Measurements from ENCODE around the gene TYRO3.
"Not testable (repeated sequence)": the region's sequence is repeated elsewhere in the genome, so short reads cannot be mapped to it uniquely, and the experiment has no call there.

TYRO3 gene

GRCh38 chr15:41577863-41578735, 19.1 kb downstream of the TYRO3 start:
- DNase-seq: no peak

DNA sequence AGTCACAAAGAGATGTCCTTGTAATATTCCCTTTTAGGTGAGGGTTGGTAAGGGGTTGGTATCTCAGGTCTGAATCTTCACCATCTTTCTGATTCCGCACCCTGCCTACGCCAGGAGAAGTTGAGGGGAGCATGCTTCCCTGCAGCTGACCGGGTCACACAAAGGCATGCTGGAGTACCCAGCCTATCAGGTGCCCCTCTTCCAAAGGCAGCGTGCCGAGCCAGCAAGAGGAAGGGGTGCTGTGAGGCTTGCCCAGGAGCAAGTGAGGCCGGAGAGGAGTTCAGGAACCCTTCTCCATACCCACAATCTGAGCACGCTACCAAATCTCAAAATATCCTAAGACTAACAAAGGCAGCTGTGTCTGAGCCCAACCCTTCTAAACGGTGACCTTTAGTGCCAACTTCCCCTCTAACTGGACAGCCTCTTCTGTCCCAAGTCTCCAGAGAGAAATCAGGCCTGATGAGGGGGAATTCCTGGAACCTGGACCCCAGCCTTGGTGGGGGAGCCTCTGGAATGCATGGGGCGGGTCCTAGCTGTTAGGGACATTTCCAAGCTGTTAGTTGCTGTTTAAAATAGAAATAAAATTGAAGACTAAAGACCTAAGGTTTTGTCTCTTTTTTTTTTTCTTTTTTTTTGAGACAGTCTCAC, 19.8 kb downstream of the TYRO3 start:
- DNase-seq: no peak

DNA sequence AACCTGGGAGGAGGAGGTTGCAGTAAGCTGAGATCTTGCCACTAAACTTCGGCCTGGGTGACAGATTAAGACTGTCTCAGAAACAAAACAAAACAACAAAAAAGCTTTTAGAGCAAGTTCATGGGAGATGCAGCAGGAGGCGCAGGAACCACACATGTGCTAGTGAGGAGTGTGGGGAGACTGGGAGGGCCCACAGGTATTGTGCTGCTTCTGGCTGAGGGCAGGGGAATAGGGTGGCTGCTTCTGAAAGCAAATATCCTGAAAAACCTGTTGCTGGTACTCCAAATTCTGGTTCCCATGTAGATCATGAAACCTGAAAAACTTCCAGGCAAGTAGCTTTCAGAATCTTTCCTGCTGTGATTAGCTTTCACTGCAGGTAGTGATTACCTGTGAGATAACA, 22.1 kb downstream of the TYRO3 start:
- no peak for DNase-seq

GRCh38 chr15:41583795-41584194, 24.8 kb downstream of the TYRO3 start:
- no peak for DNase-seq

DNA sequence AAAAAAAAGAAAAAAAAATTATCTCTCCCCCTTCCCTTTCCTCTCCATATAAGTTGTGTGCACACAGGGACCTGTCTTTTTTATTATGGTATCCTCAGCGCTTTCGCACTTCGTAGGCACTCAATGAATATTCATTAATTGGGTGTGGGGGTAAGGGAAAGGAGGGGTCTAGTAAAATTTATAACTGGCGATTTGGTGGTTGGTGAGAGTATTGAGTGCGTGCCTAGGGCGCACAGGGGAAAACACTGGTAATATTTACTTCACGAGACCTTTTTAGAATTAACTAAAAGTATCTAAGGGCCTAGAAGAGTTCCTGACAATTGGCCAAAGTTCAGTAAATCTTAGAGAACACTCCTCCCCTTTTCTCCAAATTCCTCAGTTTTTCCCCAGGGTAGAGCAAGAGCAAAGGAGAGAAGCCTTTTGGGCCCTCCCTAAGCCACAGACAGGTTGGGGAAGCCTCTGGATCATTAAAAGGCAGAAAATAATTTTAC, 25.7 kb downstream of the TYRO3 start:
- DNase-seq: no peak

DNA sequence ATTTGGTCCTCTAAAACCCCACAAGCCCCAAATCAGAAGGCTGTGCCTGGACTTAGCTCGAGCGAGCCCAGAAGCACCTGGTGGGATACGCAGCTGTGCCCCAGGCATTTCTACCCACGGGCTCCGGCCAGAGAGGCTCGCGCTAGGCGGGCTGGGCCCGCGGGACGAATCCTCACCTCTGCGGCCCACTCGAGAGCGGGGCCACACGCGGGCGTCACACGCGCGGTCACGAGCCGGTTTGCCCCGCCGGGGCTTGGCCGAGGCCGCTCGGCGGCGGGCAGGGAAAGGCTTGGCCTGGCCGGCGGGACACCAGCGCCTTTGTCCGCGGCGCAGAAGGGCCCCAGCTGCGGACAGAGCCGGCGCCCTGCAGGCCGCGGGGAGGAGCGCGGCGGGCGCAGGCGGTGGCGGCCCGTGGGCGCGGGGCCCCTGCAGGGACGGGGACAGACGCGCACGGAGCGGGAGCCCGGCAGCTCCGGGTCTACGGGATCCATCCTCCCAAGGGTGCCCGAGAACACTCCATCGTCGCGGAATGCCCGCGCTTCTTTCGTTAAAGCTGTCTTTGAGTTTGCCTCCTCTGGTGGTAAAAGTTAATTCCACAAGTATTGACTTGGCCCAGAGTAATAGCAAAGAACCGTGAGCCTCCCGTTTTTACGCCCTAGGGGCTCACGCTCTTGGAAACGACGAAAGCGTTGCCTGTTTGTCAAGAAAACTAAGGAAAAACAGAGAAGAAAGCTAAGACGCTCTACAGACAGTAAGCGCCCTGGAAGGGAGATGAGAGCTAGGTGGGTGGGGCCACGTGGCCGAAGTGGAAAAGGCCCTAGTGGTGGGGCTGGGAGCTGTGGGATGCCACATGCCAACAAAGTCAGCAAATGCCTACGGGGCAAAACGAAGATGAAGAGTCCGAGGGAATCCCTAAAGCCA, 26.4 kb downstream of the TYRO3 start:
- DNase-seq: peak; percentile 70

GRCh38 chr15:41586531-41587282, 27.7 kb downstream of the TYRO3 start:
- DNase-seq: not testable (repeated sequence)

DNA sequence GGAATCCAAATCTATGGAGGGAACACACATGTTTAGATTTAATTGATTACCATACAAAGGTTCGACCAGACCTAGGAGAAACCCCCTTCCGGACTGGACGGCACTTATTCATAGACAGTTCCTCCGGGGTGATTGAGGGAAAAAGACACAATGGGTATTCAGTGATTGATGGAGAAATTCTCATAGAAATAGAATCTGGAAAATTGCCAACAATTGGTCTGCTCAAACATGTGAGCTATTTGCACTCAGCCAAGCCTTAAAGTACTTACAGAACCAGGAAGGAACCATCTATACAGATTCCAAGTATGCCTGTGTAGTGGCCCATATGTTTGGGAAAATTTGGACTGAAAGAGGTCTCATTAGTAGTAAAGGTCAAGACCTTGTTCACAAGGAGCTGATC, 30.0 kb downstream of the TYRO3 start:
- DNase-seq: not testable (repeated sequence)

- not testable (repeated sequence) for DNase-seq
Observed at GRCh38 chr15:41589571-41589970, 30.6 kb downstream of the TYRO3 start.

GRCh38 chr15:41591217-41591616, 32.2 kb downstream of the TYRO3 start:
- DNase-seq: not testable (repeated sequence)

GRCh38 chr15:41592718-41593117, 33.7 kb downstream of the TYRO3 start:
- not testable (repeated sequence) for DNase-seq

- DNase-seq: no peak
Observed at GRCh38 chr15:41594801-41595746, 36.1 kb downstream of the TYRO3 start.

- DNase-seq: no peak
Observed at GRCh38 chr15:41596972-41597371, 38.0 kb downstream of the TYRO3 start.

- no peak for DNase-seq
Observed at GRCh38 chr15:41597787-41598186, 38.8 kb downstream of the TYRO3 start.

DNA sequence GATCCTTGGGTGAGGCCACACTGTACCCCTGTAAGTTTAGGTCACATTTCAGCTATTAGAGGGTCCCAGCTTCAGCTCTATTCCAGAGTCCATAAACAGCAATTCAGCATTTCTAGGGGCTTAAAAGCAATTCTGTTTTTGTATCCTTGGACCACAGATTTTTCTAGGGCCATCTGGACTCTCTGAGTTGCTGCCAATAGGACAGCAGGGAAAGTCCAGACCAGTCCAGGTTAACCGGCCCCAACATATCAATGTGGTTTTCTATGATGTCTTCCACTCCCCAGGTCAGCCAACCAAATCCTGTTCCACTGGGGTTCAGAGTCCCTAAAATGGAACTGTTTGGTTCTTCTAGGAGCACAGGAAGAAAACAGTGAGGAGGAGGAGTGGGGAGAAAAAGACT, 40.0 kb downstream of the TYRO3 start:
- no peak for DNase-seq

GRCh38 chr15:41603411-41603935, 44.5 kb downstream of the TYRO3 start:
- no peak for DNase-seq

GRCh38 chr15:41603941-41604911, 45.2 kb downstream of the TYRO3 start:
- peak; percentile 71 for DNase-seq

DNA sequence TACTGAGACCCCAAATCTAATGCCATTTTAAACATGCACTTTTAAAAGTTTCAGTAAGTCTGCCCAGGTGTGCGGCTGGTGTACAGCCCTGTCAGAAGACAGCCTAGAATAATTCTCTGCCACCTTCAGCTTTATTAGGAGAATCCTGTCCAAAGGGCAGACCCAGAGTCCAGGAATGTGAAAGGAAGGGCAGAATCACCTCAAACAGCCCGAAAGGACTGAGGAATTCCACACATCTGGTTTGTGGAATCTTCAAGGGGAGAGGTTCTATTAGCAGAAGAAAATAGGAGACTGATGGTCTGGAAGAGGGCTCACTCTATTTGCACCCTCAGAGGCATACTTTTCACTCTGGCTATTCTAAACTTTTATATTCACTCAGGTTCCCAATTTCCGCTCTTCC, 46.6 kb downstream of the TYRO3 start:
- no peak for DNase-seq

GRCh38 chr15:41606997-41607396, 48.0 kb downstream of the TYRO3 start:
- DNase-seq: no peak

DNA sequence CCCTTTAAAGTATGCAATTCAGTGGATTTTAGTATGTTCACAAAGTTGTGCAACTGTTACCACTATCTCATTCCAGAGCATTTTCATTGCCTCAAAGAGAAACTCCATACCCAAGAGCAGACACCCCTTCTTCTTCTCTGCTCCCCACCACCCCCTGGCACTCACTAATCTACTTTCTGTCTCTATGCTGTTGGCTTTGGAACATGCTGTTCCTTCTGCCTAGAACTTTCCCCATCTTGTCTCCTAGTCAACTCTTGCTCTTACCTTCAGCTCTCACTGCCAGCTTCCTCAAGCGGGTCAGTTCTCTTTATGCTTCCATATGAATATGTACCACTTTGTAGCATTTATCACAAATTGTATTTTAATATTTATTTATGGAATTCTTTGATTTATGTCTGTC, 50.1 kb downstream of the TYRO3 start:
- DNase-seq: no peak

Measured in activated CD8-positive, alpha-beta memory T cell treated with anti-CD3 and anti-CD28 coated beads, Interleukin-2, amount 50 U/mL, for 48 hours (primary cell).